Prostate gland (tissue), 2 donors: Measurements from ENCODE around the gene DMP1.

ENCODE experiments used
- CTCF ChIP-seq, 4 experiments: fragments of 200-600 bp in 2 of 4; fragments of 450-650 bp in 2 of 4; sonication (generic) in 2 of 4; IDR thresholded peaks; 1 replicate in 3 of 4; 2 replicates in 1 of 4; pipeline ENCODE4 v1.5.1; 2016 to 2019; ENCODE audit warnings: antibody characterized with exemption in 4 of 4, mild to moderate bottlenecking in 2 of 4, moderate library complexity in 2 of 4
- POLR2A ChIP-seq: fragments of 450-650 bp; IDR thresholded peaks from one replicate; pipeline ENCODE4 v1.6.1; 2016; ENCODE audit warnings: antibody characterized with exemption, mild to moderate bottlenecking

DNA sequence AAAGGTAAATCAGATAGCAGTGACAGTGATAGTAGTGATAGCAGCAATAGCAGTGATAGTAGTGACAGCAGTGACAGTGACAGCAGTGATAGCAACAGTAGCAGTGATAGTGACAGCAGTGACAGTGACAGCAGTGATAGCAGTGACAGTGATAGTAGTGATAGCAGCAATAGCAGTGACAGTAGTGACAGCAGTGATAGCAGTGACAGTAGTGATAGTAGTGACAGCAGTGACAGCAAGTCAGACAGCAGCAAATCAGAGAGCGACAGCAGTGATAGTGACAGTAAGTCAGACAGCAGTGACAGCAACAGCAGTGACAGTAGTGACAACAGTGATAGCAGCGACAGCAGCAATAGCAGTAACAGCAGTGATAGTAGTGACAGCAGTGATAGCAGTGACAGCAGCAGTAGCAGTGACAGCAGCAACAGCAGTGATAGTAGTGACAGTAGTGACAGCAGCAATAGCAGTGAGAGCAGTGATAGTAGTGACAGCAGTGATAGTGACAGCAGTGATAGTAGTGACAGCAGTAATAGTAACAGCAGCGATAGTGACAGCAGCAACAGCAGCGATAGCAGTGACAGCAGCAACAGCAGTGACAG is 35.7 kb upstream of the DMP1 start:
- no peak for TF ChIP-seq CTCF (IDR thresholded peaks at IDR 0.05)
- TF ChIP-seq POLR2A: no peak
